Esophagus squamous epithelium (tissue), 5 donors: ENCODE results near the gene PRR5. TPM values are rescaled to one million over a fixed set of nuclear protein-coding genes. Genes with fewer than 3 reads are reported as not detected.
A peak's percentile ranks its signal among the peaks of the same experiment; 100 is the strongest.

ENCODE experiments used
- DNase-seq: peaks from one replicate; lab custom pipeline; 2025; lab: John Stamatoyannopoulos, UW
- H3K27ac ChIP-seq, 4 donors: fragments of 200-600 bp; sonication (generic); one replicate each; pipeline ENCODE4 v1.5.1; 2016 to 2019; ENCODE audit warnings: mild to moderate bottlenecking in 1 of 4
- H3K27me3 ChIP-seq, 4 donors: fragments of 200-600 bp; sonication (generic); 1 replicate in 3 of 4; 2 replicates in 1 of 4; pipeline versions ENCODE4 v1.5.1 to v1.6.0; 2017 to 2021; ENCODE audit warnings: antibody characterized with exemption in 1 of 4
- H3K36me3 ChIP-seq, 3 donors: fragments of 200-600 bp; sonication (generic); one replicate each; pipeline ENCODE4 v1.5.1; 2016 to 2019
- H3K4me1 ChIP-seq, 3 donors: fragments of 200-600 bp; sonication (generic); one replicate each; pipeline ENCODE4 v1.5.1; 2017 to 2019
- H3K4me3 ChIP-seq, 4 donors: fragments of 200-600 bp; sonication (generic); 1 replicate in 3 of 4; 2 replicates in 1 of 4; pipeline ENCODE4 v1.5.1; 2016 to 2019; ENCODE audit warnings: mild to moderate bottlenecking in 2 of 4, moderate library complexity in 1 of 4
- H3K9me3 ChIP-seq, 3 donors: fragments of 200-600 bp; sonication (generic); one replicate each; pipeline ENCODE4 v1.5.1; 2016 to 2019
- POLR2A ChIP-seq, 4 donors: fragments of 450-650 bp; IDR thresholded peaks; one replicate each; pipeline ENCODE4 v1.6.1; 2017; ENCODE audit warnings: antibody characterized with exemption in 4 of 4, mild to moderate bottlenecking in 4 of 4, moderate library complexity in 3 of 4
- WGBS, 2 donors: methylation state at CpG; one replicate each; pipeline ENCODE4 v1.1.5; 2018; 5-methylcytosine and 5-hydroxymethylcytosine counted together
- intact Hi-C: fragments of 100-400 bp; cut with DNase I; formaldehyde crosslinking; loops from one replicate; pipeline ENCODE4 v1.15.0; 2022
- total RNA-seq, 4 donors: library from RNA; depleted of rRNA; stranded (reverse); fragments of >200 nt; gene quantifications; one replicate each; pipeline ENCODE4 v1.1.0, GENCODE V29; 2016
- TF ChIP-seq, protein P1 (sequence below), 6 experiments: fragments of 450-650 bp in 4 of 6; fragments of 200-600 bp in 2 of 6; sonication (generic) in 2 of 6; IDR thresholded peaks; one replicate each; pipeline ENCODE4 v1.5.1; 2016 to 2019; ENCODE audit warnings: antibody characterized with exemption in 6 of 6, mild to moderate bottlenecking in 4 of 6, moderate library complexity in 4 of 6
- donor health status: DM: yes; HTN: yes; CAD: no.

Gene PRR5
- total RNA-seq, 4 donors from 2014 or later = 20.8 to 33.0 (median 23.4) TPM

DNA sequence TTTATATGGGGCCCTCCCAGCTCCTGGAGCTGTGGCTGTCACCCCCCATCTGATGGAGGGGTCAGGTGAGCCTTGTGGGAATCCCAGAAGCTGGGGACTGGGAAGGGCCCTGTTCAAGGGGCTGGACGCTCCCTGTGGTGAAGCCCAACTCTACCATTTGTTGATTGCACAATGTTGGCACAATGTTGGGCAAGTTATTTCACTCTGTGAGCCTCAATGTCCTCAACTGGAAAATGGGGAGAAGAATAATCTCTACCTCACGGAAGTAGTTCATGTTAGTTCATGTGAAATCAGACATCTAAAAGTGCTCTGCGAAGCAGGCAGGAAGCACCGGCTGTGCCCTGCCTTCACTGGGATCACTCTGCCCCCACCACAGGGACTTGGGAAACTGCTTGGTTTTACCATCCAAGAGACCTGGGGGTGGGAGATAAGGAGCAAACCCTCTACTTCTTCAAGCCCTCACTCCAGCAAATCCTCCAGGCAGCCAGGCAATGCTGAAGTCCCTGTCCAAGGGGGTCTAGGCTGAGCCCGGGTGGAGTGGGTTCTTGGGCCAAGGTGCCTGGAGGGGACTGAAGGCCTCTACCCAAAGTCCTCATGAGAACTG is 715 bp upstream of the PRR5 start:
- H3K4me1 ChIP-seq = peaks cover 21 to 55% (median 22%) of the 10 kb centered on the region in 3 donors
- TF ChIP-seq POLR2A (IDR thresholded peaks at IDR 0.05) = no peak
- TF ChIP-seq, protein P1, sequence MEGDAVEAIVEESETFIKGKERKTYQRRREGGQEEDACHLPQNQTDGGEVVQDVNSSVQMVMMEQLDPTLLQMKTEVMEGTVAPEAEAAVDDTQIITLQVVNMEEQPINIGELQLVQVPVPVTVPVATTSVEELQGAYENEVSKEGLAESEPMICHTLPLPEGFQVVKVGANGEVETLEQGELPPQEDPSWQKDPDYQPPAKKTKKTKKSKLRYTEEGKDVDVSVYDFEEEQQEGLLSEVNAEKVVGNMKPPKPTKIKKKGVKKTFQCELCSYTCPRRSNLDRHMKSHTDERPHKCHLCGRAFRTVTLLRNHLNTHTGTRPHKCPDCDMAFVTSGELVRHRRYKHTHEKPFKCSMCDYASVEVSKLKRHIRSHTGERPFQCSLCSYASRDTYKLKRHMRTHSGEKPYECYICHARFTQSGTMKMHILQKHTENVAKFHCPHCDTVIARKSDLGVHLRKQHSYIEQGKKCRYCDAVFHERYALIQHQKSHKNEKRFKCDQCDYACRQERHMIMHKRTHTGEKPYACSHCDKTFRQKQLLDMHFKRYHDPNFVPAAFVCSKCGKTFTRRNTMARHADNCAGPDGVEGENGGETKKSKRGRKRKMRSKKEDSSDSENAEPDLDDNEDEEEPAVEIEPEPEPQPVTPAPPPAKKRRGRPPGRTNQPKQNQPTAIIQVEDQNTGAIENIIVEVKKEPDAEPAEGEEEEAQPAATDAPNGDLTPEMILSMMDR (IDR thresholded peaks at IDR 0.05) = no peak
- peak overlapping the region in 3 of 4 donors; percentile 9 to 82 (median 78) for H3K4me3 ChIP-seq
- H3K9me3 ChIP-seq = no peaks in the 10 kb centered on the region
- peaks cover 0 to 8% (median 0%) of the 10 kb centered on the region in 3 donors for H3K36me3 ChIP-seq
- intact Hi-C loops = no loop called here
- 82 to 100% methylated on average over 2 to 4 of the region's 5 CpGs for WGBS, 2 donors
- DNase-seq = no peak
- H3K27me3 ChIP-seq = peaks cover 0 to 34% (median 0%) of the 10 kb centered on the region in 4 donors
- H3K27ac ChIP-seq = peak overlapping the region in 3 of 4 donors; percentile 26 to 62 (median 61)

DNA sequence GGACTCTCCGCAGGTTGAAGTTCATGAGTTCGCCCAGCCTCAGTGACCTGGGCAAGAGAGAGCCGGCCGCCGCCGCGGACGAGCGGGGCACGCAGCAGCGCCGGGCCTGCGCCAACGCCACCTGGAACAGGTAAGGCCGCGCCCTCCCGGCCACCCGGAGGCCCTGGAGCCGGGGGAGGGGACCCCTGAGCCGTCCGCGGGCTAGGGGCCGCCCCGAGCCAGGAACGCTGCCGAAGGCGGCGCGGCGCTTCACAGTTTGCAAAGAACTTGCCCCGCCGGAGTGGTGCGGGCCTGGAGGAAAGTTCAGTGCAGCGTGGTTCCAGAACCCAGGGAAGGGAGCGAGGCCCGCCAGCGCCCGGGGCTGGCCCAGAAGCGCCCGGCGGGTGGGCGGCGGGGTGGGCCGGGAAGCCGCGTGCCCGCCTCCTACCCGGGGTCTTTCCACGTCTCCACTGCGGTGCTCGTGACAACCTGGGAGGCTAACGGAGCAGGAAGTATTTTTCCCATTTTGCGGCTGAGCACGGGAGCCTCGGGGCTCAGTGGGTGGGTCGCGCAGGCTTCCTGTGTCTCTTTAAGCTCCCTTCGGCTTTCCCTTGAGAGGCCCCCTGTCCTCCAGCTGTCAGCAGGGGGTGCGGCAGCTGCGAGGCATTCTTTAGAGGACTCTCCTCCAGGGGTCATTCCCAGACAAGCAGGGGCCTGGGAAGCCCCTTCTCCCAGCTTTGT is 635 bp downstream of the PRR5 start:
- TF ChIP-seq, protein P1 (IDR thresholded peaks at IDR 0.05) = no peak
- TF ChIP-seq POLR2A (IDR thresholded peaks at IDR 0.05) = no peak
- Histone ChIP-seq H3K27ac (peak overlapping the region; percentile 32 to 76 (median 56)), H3K4me3 (peak overlapping the region; percentile 53 to 90 (median 80)), H3K4me1 (peaks cover 19 to 52% (median 22%) of the 10 kb centered on the region in 3 donors), H3K27me3 (peaks cover 0 to 31% (median 0%) of the 10 kb centered on the region in 4 donors), H3K36me3 (peaks cover 0 to 8% (median 0%) of the 10 kb centered on the region in 3 donors), H3K9me3 (no peaks in the 10 kb centered on the region)
- 3% methylated on average over 8 of the region's 60 CpGs; no CpG with 5 or more reads in 1 of the 2 donors for WGBS, 2 donors
- intact Hi-C loops = no loop called here
- no peak for DNase-seq

DNA sequence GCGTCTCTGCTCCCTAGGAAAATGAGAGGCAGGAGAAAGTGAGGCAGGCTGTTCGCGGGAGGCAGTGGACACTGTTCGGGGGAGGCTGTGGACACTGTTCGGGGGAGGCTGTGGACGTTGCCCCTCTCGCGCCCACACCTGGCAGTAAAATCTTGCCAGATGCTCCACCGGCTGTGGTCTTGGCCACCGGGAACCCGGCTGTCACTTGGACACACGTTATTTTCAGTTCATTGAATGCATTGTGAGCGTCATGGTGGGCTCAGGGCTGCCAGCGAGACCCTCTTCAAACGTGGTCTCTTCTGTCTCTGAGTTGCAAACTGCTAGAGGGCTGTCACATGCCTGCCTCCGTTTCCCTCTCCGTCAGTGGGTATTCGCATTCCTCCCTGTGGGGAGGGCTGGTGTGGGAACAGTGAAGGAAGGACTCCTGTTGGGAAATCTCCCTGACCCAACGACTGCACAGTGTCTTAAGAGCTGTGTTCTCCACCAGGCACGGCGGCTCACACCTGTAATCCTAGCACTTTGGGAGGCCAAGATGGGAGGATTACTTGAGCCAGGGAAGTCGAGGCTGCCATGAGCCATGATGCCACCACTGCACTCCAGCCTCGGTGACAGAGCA is 1.4 kb downstream of the PRR5 start:
- H3K36me3 ChIP-seq = peaks cover 0 to 8% (median 0%) of the 10 kb centered on the region in 3 donors
- no peaks in the 10 kb centered on the region for H3K9me3 ChIP-seq
- no peak for DNase-seq
- peak overlapping the region in 1 of 4 donors; percentile 74 for H3K27ac ChIP-seq
- H3K27me3 ChIP-seq = peaks cover 0 to 31% (median 0%) of the 10 kb centered on the region in 4 donors
- intact Hi-C loops = no loop called here
- H3K4me3 ChIP-seq = peak overlapping the region; percentile 53 to 90 (median 80)
- TF ChIP-seq, protein P1 (IDR thresholded peaks at IDR 0.05) = no peak
- no peak for TF ChIP-seq POLR2A (IDR thresholded peaks at IDR 0.05)
- WGBS, 2 donors = 43% methylated on average over 15 to 16 of the region's 23 CpGs
- H3K4me1 ChIP-seq = peaks cover 14 to 48% (median 22%) of the 10 kb centered on the region in 3 donors

DNA sequence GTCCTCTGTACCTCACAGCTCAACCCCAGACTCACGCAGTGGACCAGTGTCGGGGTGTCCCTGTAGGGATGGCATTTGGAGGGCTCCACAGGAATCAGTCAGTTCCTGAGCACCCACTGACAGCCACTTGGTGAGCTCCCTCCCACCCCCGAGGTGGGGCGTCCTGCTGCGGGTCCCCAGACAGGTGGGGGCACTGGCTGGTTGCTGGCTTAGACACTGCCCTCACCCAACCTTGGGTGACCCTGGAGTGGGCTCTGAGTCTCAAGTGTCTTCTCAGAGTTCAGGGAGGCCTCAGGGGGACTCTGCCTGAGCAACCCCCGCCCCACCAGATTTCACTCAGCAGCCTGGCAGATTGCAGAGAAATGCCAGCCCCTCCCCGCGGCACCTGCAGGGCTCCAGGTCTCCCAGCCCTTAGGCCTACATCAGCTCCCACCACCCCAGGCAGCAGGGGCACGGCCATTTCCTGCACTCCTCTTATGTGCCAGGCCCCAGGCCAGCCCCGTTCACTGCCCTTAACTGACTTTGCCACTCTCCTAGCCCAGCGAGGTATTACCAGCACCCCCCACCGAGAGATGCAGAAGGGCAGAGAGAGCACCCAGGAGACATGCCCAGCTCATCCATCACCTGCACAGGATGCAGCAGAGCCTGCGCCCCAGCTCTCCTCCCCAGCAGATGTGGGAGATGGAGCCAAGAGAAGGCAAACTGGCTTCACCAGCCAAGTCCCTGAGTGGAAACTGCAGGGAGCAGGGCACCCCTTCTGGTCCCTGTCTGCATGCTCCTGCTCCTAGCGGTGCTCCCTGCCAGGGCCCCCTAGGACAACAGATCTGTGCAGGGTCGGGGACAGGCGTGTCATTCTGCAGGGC is 2.4 kb downstream of the PRR5 start:
- no peak for DNase-seq
- TF ChIP-seq, protein P1 (IDR thresholded peaks at IDR 0.05) = no peak
- WGBS, 2 donors = 92 to 94% methylated on average over 5 to 7 of the region's 16 CpGs

More for the DNA sequence above, 2.4 kb downstream of the PRR5 start:
- no peaks in the 10 kb centered on the region for H3K9me3 ChIP-seq
- H3K4me3 ChIP-seq = peak overlapping the region in 1 of 4 donors; percentile 2
- H3K27ac ChIP-seq = no peak overlapping the region
- intact Hi-C loops = no loop called here
- H3K4me1 ChIP-seq = peaks cover 14 to 39% (median 22%) of the 10 kb centered on the region in 3 donors
- H3K36me3 ChIP-seq = peaks cover 0 to 8% (median 0%) of the 10 kb centered on the region in 3 donors
- peaks cover 0 to 21% (median 0%) of the 10 kb centered on the region in 4 donors for H3K27me3 ChIP-seq
